Stimulated activated CD4-positive, alpha-beta T cell treated with anti-CD3 and anti-CD28 coated beads, Interleukin-4, amount 100 ng/mL, for 4 hours (primary cell): Measurements from ENCODE around the gene RETSAT.
A peak's percentile ranks its signal among the peaks of the same experiment; 100 is the strongest.
"Not testable (repeated sequence)": the region's sequence is repeated elsewhere in the genome, so short reads cannot be mapped to it uniquely, and the experiment has no call there.

Experiments
- DNase-seq, 2 experiments: peaks; one replicate each; pipeline ENCODE4 v3.0.0-alpha.2; 2020

RETSAT gene

GRCh38 chr2:85330839-85331636, 23.3 kb downstream of the RETSAT start:
- no peak for DNase-seq

- DNase-seq = not testable (repeated sequence)
Observed at GRCh38 chr2:85329701-85330100, 24.6 kb downstream of the RETSAT start.

GRCh38 chr2:85329181-85329651, 25.1 kb downstream of the RETSAT start:
- no peak for DNase-seq

- peak; percentile 93 to 94 for DNase-seq
Observed at GRCh38 chr2:85327822-85328617, 26.3 kb downstream of the RETSAT start, which contains the start of gene TGOLN2. Gene TGOLN2 (minus strand): TSS chr2:85327989. CDS start chr2:85327962, 27 bp downstream.

- DNase-seq = peak; percentile 29 to 45
Observed at GRCh38 chr2:85327160-85327821, 27.0 kb downstream of the RETSAT start.

GRCh38 chr2:85326406-85327159, 27.7 kb downstream of the RETSAT start:
- DNase-seq = peak in 1 of 2 experiments; percentile 43

- DNase-seq = no peak
Observed at GRCh38 chr2:85325466-85325811, 28.9 kb downstream of the RETSAT start.

- DNase-seq = no peak
Observed at GRCh38 chr2:85324639-85325465, 29.5 kb downstream of the RETSAT start.

GRCh38 chr2:85323988-85324367, 30.4 kb downstream of the RETSAT start:
- not testable (repeated sequence) for DNase-seq

- DNase-seq = no peak
Observed at GRCh38 chr2:85323351-85323987, 30.9 kb downstream of the RETSAT start.

- DNase-seq = no peak
Observed at GRCh38 chr2:85319796-85320195, 34.5 kb downstream of the RETSAT start.

- peak in 1 of 2 experiments; percentile 18 for DNase-seq
Observed at GRCh38 chr2:85318222-85319074, 35.9 kb downstream of the RETSAT start.

- not testable (repeated sequence) for DNase-seq
Observed at GRCh38 chr2:85315921-85316320, 38.4 kb downstream of the RETSAT start.

- DNase-seq = no peak
Observed at GRCh38 chr2:85314884-85315242, 39.5 kb downstream of the RETSAT start.

GRCh38 chr2:85312404-85312803, 41.9 kb downstream of the RETSAT start:
- no peak for DNase-seq

- no peak for DNase-seq
Observed at GRCh38 chr2:85310330-85310729, 44.0 kb downstream of the RETSAT start.

- no peak for DNase-seq
Observed at GRCh38 chr2:85309699-85310321, 44.5 kb downstream of the RETSAT start.

GRCh38 chr2:85308896-85309555, 45.3 kb downstream of the RETSAT start:
- DNase-seq = no peak

- no peak for DNase-seq
Observed at GRCh38 chr2:85308201-85308600, 46.1 kb downstream of the RETSAT start.
